ENCODE measurements around the gene SIVA1.

The SIVA1 gene

DNA sequence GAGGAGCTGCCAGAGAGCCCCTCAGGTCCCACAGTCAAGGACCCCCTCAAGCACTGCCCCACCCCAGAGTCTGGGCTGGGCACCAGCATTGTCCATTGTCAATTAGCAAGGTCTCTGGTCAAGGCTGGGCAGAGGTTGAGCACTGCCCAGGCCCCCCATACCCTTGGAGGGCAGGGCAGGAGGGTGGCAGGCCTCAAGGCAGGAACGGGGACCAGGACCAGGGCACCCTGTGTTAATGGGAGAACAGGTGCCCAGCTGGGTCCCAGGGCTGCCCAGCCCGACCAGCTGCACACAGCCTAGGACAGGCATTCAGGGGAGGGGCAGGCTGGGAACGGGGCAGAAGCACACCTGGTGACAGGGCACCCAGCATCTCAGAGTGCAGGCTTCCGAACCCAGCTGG, 18.4 kb downstream of the SIVA1 start:
- DNase-seq (ENCODE audit: low read depth), result no peak

GRCh38 chr14:104771918-104772706, 19.2 kb downstream of the SIVA1 start:
- DNase-seq (ENCODE audit: low read depth), result no peak

DNA sequence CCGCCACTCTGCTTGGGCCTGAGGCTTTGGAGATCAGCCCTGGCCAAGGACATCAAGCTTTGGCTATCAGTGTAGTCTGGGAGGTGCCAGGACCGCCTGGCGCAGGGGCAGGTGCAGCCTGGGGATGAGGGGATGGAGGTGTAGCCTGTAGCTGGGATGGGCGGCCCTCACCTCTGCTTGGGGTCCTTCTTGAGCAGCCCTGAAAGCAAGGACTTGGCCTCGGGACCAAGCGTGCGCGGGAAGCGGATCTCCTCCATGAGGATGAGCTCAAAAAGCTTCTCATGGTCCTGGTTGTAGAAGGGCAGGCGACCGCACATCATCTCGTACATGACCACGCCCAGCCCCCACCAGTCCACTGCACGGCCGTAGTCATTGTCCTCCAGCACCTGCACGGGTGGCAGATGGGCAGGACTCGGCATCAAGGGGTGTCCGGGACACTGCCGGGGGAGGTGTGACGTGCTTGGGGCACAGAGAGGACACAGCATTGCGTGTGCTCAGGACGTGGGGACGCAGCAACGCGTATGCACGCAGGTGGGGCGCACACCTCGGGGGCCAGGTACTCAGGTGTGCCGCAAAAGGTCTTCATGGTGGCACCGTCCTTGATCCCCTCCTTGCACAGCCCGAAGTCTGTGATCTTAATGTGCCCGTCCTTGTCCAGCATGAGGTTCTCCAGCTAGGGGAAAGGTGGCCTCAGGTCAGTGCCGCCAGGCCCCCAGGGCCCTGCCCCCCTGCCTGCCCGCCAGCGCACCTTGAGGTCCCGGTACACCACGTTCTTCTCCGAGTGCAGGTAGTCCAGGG, 20.0 kb downstream of the SIVA1 start:
- DNase-seq (ENCODE audit: low read depth), result no peak

GRCh38 chr14:104773505-104774452, 20.8 kb downstream of the SIVA1 start:
- DNase-seq (ENCODE audit: low read depth), result no peak

GRCh38 chr14:104774453-104775072, 21.6 kb downstream of the SIVA1 start:
- no peak for DNase-seq (ENCODE audit: low read depth)

- no peak for DNase-seq (ENCODE audit: low read depth)
Observed at GRCh38 chr14:104775073-104775489, 22.1 kb downstream of the SIVA1 start.

GRCh38 chr14:104776481-104776880, 23.5 kb downstream of the SIVA1 start:
- no peak for DNase-seq (ENCODE audit: low read depth)

- no peak for DNase-seq (ENCODE audit: low read depth)
Observed at GRCh38 chr14:104776961-104777807, 24.2 kb downstream of the SIVA1 start.

GRCh38 chr14:104777808-104778249, 24.9 kb downstream of the SIVA1 start:
- DNase-seq (ENCODE audit: low read depth), result no peak

DNA sequence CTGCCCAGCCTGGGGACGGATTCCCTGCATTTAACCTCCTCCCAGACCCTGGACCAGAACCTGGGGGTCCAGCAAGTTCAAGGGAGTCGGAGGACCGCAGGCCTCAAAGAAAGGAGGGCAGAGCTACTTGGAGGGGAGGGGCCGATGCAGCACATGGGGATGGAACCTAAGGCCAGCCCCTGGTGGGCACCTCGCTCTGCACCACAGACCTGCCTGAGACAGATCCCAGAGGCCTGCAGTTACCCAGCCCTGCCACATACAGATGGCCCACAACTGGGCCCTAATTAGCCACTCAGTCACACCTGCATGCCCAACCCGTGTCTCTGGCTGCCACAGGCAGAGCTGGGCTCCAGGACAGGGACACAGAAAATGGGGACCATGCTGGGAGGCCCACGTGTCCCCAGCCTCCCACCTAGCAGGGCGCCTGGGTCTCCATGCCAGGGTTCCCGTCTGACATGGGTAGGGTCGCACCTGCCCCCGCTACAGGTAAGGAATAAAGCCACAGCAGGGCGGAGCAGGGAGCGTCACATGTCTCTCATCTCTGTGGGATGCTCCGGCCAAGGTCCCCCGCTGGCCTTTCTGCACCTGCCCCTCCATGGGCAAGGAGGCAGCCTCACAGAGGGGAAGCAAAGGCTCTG, 25.9 kb downstream of the SIVA1 start:
- no peak for DNase-seq (ENCODE audit: low read depth)

DNA sequence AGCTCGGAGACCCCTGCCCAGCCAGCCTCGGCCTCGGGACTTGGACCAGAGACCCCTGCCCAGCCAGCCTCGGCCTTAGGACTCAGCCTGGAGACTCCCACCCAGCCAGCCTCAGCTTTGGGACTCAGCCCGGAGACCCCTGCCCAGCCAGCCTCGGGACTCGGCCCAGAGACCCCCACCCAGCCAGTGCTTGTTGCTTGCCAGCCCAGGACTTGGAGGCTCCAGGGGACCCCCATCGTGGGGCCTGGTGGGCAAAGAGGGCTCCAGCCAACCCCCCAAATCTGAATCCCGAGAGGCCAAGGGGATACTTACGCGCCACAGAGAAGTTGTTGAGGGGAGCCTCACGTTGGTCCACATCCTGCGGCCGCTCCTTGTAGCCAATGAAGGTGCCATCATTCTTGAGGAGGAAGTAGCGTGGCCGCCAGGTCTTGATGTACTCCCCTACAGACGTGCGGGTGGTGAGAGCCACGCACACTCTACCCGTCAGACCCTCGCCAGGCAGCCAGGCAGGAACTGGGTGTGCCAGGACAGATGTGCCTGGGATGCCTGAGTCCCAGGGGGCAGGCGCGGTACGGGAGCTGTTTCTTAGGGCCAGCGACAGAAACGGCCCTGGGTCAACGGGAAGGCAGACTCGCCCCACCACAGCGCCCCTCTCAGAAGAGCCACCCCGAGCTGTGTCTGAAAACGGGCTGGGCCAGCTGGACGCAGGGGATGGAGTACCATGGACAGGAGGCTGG, 27.0 kb downstream of the SIVA1 start:
- no peak for DNase-seq (ENCODE audit: low read depth)

- DNase-seq (ENCODE audit: low read depth), result no peak
Observed at GRCh38 chr14:104780513-104781030, 27.6 kb downstream of the SIVA1 start.

GRCh38 chr14:104781271-104782077, 28.5 kb downstream of the SIVA1 start:
- DNase-seq (ENCODE audit: low read depth), result no peak

DNA sequence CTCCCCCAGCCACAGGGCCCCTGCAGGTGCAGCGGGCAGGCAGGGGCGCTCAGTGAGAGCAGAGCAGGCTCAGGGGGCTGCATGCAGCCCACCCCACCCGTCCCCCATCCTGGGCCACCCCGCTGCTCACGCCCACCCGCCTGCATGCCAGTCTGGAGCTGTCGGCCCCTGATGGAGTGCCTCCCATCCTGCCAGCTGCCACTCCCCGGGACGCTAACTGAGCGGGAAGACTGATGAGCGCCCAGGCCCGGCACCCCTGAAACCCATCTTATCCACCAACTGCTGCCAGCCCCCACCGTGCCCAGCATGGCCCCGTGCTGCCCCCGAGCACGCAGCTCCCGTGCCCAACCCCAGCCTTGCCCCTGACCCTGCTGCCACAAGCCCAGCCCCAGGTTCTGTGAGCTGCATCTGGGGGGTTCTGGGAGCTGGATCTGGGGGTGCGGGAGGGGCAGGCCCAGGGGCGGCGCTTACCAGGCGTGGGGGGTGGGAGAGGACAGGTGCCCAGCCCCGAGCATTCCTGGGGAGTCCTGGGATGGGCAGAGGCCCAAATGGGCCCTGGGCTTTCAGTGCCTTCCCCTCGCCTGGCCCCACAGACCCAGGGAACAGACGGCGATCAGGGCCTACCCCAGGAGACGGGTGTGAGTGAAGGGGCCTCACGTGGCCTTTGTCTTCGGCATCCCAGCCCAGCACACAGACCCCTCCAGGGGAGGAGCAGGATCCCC, 29.3 kb downstream of the SIVA1 start:
- DNase-seq (ENCODE audit: low read depth), result no peak

DNA sequence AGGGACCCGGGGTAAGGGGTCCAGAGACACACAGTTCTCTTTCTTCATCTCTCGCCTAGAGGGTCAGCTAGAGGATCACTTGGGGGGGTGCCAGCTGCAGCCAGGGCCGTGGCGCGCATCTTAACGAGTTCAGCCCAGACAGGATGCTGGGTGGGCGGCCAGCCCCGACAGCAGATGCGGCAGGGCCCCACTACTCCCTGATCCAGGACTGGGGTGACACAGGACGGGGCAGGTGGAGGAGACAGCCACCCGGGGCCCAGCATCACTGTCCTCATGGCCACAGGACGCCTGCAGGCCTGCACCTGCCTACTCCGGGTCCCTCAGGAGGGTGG, 29.8 kb downstream of the SIVA1 start:
- DNase-seq (ENCODE audit: low read depth), result no peak

DNA sequence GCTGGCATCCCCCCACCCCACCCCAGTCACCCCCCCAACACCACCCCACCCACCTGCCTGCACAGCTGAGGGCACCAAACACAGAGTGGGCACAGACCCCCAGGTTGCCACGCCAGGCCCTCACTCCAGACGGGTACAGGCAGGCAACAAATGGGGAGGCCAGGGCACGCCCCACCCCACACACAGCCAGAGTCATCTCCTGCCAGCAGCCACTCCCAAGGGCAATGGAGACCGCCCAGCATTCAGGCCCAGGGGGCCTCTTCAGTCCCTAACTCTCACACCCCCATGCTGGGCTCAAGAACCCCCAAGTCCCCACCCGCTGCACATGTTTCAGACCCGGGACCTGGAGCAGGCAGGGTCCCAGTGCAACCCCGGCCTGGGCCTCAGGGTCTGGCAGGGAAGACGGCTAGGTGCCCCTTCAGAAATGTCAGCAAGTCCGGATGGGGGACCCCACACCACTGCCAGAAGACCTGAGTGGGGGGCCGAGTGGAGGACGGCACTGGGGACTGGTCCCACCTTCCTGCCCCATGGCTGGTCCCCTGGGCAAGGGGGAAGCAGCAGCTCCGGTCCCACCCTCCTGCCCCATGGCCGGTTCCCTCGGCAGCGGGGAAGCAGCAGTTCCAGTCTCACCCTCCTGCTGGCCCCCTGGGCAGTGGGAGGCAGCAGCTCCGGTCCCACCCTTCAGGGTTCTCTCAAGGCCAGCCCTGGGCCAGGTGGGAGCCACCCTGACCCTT, 30.7 kb downstream of the SIVA1 start:
- no peak for DNase-seq (ENCODE audit: low read depth)

DNA sequence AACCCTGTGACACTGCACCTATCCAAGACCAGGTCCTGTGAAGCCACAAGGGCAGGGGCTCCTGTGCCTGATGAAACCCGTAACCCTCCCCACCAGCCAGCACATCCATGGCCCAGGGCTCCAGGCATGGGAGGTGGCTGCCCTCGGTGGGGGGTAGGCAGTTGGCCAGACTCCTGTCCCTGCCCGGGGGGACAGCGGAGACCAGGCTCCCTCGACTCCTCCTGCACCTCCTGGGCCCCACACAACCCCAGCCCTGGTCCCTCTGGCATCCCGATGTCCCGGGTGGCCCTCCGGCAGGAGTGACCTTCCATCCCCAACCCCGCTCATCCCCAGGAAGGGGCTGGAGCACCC, 31.2 kb downstream of the SIVA1 start:
- no peak for DNase-seq (ENCODE audit: low read depth)
